Measurements from ENCODE around the gene MIF. TPM values are rescaled to one million over a fixed set of nuclear protein-coding genes. Genes with fewer than 3 reads are reported as not detected.

The MIF gene
- 477 to 982 TPM (median 945 TPM) in 5 replicates for total RNA-seq (2022; extraction: Qiagen RNA extraction)

GRCh38 chr22:23893945-23894709, at the start of gene MIF:
TSS of gene MIF (plus strand) at chr22:23894383. CDS start at chr22:23894475, 92 bp downstream.

GRCh38 chr22:23857606-23858483, 36.3 kb upstream of the MIF start, which contains the start of gene SLC2A11:
TSS of gene SLC2A11 (plus strand) at chr22:23857875. CDS start at chr22:23858000, 125 bp downstream.

Other genes with a start within 250 kb of the MIF start
- gene RGL4, start 203.4 kb upstream of the MIF start, total RNA-seq (2022; extraction: Qiagen RNA extraction) = 0.05 TPM in 1 of 5 replicates, not detected in the others
- gene ZNF70, start 143.3 kb upstream of the MIF start, total RNA-seq (2022; extraction: Qiagen RNA extraction) = 0.82 to 1.3 TPM (median 0.96 TPM) in 5 replicates
- gene VPREB3, start 140.0 kb upstream of the MIF start, total RNA-seq (2022; extraction: Qiagen RNA extraction) = 0.82 to 1.9 TPM (median 1.00 TPM) in 5 replicates
- not detected in 5 replicates for gene C22orf15, start 131.4 kb upstream of the MIF start, total RNA-seq (2022; extraction: Qiagen RNA extraction)
- 73.8 to 194 TPM (median 186 TPM) in 5 replicates for gene CHCHD10, start 126.4 kb upstream of the MIF start, total RNA-seq (2022; extraction: Qiagen RNA extraction)
- 0.12 to 0.24 TPM (median 0.21 TPM) in 5 replicates for gene MMP11, start 121.5 kb upstream of the MIF start, total RNA-seq (2022; extraction: Qiagen RNA extraction)
- gene SMARCB1, start 107.4 kb upstream of the MIF start, total RNA-seq (2022; extraction: Qiagen RNA extraction) = 47.8 to 56.3 TPM (median 51.4 TPM) in 5 replicates
- 0.17 to 1.6 TPM (median 0.34 TPM) in 5 replicates for gene DERL3, start 55.4 kb upstream of the MIF start, total RNA-seq (2022; extraction: Qiagen RNA extraction)
- 6.4 to 9.9 TPM (median 9.7 TPM) in 5 replicates for gene SLC2A11, start 36.5 kb upstream of the MIF start, total RNA-seq (2022; extraction: Qiagen RNA extraction)
- gene GSTT2B, start 66.8 kb downstream of the MIF start, total RNA-seq (2022; extraction: Qiagen RNA extraction) = 0.21 to 0.47 TPM (median 0.35 TPM) in 5 replicates
- gene DDTL, start 72.5 kb downstream of the MIF start, total RNA-seq (2022; extraction: Qiagen RNA extraction) = 1.5 to 2.1 TPM (median 1.9 TPM) in 5 replicates
- 108 to 180 TPM (median 165 TPM) in 5 replicates for gene DDT, start 80.1 kb downstream of the MIF start, total RNA-seq (2022; extraction: Qiagen RNA extraction)
- 0.11 to 0.20 TPM in 2 of 5 replicates, not detected in the others for gene GSTT2, start 85.8 kb downstream of the MIF start, total RNA-seq (2022; extraction: Qiagen RNA extraction)
- not detected in 5 replicates for gene GSTT4, start 111.1 kb downstream of the MIF start, total RNA-seq (2022; extraction: Qiagen RNA extraction)
- gene CABIN1, start 116.9 kb downstream of the MIF start, total RNA-seq (2022; extraction: Qiagen RNA extraction) = 18.4 to 27.6 TPM (median 24.8 TPM) in 5 replicates